GM19438 (cell line): ENCODE data around the gene CCDC121.

ENCODE experiments used
- ATAC-seq: cut with Tn5 transposase; IDR thresholded peaks from one replicate; pipeline ENCODE4 v1.9.1; 2021; ENCODE audit warnings: low read depth; ENCODE audit not compliant: unreplicated experiment

Gene CCDC121, protein sequence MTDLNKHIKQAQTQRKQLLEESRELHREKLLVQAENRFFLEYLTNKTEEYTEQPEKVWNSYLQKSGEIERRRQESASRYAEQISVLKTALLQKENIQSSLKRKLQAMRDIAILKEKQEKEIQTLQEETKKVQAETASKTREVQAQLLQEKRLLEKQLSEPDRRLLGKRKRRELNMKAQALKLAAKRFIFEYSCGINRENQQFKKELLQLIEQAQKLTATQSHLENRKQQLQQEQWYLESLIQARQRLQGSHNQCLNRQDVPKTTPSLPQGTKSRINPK

DNA sequence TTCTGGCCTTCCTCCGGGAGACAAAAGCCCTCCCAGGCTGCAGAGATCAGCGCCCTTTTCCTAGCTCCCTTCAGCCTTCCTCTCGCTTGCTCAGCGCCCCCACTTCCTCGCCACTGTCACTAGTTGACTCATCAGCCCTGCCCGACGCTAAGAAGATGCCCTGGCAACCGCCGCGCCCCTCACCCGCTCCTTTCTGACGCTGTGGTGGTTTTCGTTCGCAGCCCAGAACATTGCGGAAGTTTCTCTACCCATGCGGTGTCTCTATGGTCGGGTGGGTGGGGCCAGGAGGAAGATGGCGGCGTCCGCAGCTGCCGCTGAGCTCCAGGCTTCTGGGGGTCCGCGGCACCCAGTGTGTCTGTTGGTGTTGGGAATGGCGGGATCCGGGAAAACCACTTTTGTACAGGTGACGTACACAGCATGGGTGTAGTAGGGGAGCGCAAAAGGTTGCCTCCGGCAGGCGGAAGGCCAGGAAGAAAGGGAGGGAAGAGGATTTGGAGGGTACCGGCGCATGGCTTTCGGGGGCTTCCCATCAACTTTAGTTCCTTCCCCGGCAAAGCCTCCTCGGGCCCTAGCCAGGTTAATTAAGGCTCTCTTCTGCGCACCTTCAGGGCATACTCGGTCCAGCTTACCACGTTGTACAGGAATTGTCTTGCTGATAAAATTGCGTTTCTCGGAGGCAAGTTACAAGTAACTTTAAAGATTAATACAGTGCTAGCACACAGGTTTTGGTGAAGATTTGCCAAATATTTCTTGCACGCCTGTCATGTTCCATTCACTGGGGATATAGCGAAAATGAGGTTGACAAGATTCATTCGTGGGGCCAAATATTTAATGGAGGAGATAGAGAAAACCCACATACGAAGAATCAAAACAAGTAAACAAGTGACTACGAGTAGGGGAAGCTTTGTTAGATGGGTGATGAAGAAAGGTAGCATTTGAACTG is at the start of gene CCDC121, which contains the start of gene GPN1:
Gene CCDC121 (minus strand): TSS at position 246 of the 943 bp plus-strand sequence. CDS start 1,213 bp downstream, outside the sequence.
Gene GPN1 (plus strand): TSS at position 284 of the 943 bp plus-strand sequence. CDS start 9 bp downstream, at position 293.
- peak; percentile 99 for ATAC-seq

DNA sequence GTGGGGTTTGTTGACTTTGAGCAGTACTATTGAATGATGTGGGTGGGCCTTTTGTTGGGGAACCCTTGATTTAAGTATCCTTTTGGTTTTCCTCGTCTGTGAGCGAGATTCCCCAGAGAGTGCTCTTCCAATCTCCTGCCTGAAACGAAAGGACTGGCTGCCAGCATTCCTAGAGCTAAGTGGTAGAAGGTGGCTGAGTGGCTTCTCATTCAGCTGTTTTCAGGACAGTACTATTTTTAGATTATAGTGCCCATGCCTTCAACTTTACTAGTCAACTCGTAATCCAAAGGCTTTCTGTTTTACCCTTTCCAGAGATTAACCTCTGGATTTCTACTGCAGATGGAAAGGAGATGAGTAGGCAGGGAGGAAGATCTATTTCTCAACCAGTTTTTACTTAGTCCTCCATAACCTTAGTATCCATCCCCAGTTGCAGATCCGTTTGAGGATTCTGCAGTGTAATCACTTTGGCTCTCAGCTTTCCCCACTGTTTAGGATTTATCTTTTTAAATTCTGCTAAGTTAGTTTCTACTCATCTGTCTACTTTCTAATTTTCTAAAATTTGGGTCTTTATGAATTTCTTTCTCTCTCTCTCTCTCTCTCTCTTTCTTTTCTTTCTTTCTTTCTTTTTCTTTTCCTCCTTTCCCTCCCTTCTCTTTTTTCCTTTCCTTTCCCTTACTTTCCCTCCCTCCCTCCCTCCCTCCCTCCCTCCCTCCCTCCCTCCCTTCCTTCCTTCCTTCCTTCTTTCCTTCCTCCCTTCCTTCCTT is 44.1 kb upstream of the CCDC121 start:
- no peak for ATAC-seq

DNA sequence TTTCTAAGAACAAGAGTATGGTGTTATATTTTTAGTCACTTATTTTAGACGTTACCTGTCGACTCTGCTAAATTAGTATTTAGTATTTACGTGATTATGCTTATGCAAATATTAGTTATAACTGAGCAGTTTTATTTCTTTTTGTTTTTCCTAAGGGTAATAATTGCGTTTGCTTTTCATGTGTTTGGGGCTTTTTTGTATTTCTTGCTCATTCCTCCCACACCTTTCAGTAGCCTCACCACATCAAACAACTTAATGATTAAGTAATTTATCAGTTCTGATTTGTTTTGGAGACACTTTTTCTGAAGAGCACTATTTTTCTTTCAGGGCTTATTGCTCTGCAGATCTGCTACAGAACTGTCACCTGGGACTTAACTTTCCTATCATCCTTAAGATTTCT is 42.4 kb upstream of the CCDC121 start:
- no peak for ATAC-seq

DNA sequence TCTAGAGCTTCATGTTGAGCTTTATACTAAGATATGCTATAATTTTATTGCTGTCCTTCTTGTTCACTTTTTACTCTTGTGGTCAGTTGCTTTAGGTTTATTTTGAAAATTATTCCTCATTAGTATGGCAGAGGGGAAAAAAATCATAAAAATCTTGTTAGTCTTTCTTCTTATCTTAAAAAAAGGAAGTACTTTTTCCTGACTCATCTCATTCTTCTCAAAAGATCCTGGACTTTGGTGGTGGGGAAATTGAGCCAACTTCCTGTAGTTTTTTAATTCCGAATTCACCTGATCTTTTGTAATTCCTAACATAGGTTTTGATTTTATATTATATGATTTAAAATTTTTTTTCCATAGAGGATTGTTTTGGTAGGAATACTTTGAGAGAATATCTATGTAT is 38.6 kb upstream of the CCDC121 start:
- no peak for ATAC-seq

DNA sequence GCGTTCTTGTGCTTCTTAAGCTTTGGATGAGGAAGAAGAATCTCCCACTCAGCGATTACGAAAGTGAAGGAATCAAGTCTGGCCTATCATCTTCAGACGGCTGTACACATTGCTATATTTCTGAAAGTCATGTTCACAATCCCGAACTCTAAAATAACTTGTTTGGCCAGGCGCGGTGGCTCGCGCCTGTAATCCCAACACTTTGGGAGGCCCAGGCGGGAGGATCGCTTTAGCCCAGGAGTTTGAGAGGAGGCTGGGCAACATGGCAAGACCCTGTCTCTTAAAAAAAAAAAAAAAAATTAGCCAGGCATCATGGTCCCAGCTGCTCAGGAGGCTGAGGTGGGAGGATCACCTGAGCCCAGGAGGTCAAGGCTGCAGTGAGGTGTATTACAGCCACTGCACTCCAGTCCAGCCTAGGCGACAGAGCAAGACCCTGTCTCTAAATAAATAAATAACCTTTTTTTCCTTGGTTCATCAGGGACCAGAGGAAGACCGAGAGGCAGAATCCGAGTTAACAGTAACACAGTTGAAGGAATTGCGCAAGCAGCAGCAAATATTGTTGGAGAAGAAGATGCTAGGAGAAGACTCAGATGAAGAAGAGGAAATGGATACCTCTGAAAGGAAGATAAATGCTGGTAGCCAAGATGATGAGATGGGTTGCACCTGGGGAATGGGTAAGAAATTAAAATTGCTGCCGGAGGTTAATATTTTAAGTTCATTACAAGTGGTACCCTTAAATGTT is 36.0 kb upstream of the CCDC121 start:
- no peak for ATAC-seq

DNA sequence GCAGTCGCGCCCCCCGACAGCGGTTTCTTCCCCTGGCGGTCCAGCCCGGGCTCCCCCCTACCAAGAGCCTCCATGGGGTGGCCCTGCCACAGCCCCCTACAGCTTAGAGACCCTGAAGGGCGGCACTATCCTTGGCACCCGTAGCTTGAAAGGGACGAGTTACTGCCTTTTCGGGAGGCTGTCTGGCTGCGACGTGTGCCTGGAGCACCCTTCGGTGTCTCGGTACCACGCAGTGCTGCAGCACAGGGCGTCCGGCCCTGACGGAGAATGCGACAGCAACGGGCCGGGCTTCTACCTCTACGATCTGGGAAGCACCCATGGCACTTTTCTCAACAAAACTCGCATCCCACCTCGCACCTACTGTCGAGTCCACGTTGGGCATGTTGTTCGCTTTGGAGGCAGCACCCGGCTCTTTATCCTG is 35.4 kb upstream of the CCDC121 start:
- ATAC-seq = no peak

DNA sequence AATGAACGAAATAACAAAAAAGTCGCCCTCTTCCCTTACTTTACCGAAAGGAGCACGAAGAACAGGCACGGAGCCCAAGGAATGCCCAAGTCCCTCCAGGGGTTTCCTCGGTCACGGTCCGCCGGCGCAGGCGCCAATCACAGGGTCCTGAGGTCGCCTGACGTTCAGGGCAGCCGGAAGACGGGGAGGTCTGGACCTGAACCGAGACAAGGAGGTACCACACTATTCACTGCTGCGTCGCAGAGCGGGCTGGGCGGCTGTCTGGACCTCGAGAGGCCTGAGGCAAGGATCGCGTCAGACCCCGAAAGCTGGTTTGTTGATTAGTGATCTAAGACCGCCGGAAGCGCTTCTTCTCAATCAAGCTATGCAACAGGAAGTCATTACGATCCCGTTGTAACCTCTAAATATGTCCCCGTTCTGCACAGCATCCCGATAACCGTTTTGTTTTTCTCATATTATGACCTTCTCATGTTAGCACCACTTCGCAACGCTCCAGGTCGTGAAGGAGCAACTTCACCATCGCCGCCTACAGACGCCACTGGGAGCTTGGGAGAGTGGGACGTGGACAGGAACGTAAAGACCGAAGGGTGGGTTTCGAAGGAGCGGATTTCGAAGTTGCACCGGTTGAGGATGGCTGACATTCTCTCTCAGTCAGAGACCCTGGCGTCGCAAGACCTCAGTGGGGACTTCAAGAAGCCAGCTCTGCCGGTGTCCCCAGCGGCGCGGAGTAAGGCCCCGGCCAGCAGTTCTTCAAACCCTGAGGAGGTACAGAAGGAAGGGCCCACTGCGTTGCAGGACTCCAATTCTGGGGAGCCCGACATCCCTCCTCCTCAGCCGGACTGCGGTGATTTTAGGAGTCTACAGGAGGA is 34.7 kb upstream of the CCDC121 start, which contains the start of the genes SLC4A1AP and SUPT7L:
Gene SLC4A1AP (plus strand): TSS at position 605 of the 869 bp plus-strand sequence. CDS start 26 bp downstream, at position 631.
Gene SUPT7L (minus strand): TSS at position 330 of the 869 bp plus-strand sequence. CDS start 1,422 bp downstream, outside the sequence.
- peak; percentile 72 for ATAC-seq

DNA sequence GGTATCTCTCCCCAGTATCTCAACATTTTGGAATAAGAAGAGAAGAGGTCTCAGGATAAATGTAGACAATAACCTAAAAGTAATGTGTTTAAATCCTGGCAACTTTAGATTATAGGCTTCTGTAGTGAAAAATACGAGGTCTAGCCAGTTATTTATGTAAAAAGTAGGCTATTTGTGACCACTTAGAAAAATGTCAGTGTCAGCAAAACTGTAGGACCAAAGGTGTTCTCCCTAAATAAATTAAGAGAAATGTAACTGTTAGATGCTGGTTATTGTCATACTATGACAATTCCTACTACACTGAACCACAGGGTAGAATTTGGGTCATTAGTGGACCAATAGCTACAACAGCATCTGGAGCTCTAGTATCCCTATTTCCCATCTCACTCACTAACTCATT is 32.6 kb upstream of the CCDC121 start:
- no peak for ATAC-seq

DNA sequence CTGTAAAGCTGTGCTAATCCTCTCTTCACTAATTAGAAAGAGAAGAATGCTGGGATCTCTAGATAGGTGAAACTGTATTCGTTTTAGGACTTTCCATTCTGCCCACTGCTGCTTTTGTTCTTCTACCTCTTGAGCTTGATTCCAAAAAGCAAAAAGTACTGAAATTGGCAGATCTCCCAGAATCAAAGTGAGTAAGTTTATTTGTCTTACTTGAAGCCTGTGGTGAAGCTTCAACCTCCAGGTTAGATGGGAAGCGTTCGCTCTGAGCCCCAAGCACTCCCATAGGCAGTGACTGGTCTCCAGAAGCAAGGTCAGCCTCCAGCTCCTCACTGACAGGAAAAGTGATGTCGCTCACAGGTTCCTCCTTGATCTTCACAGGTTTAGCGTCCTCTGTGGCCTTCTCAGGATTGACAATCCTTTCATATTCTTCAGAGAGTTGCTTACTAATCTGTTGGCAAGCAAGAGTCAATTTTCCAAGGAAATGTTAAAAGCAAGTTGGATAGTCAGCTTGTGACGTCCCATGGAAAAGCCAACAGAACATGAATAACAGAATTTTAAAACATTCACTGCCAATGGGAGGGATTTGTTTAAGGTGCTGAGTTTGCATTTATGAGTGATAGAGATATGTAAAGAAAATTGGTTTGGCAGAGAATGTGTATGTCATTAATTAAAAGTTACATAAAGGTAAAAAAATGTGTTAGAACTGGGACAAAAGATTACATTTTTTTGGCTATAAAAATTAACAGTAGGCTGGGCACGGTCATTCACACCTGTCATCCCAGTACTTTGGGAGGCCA is 26.5 kb upstream of the CCDC121 start:
- no peak for ATAC-seq

DNA sequence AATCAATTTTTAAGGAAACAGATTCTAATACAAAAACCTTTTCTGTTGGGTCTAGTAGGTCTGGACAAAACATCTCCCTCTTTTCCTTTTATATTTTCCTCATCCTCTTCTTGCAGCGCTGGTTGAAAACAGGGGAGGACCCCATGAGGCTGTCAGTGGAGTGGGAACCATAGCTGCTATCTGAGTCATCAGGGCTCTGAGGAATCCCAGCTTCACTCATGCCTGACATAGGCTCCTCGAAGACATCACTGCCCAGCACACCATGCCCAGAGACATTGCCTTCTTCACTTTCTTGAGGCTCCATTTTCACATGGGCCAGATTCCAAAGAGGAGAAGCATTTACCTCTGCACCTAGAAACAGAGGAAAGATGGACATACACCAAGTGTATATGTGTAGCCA is 24.6 kb upstream of the CCDC121 start:
- no peak for ATAC-seq

DNA sequence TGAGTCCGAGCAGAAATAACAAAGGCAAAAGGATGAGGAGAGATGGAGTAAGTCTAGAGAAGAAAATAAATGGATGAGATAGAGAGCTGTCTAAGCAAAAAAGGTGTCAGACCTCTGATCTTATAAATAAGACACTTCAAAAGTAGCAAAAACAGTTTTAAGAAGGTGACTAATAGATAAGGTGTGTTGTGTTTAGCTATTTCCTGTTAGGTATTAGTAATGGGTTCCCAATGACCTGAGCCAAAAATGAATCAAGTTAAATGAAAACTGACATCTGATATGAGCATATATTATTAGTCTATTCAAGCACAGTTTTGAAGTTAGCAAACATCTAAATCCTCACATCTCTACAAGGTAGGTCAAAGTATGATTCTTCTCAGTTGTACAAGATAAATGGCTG is 24.0 kb upstream of the CCDC121 start:
- no peak for ATAC-seq

DNA sequence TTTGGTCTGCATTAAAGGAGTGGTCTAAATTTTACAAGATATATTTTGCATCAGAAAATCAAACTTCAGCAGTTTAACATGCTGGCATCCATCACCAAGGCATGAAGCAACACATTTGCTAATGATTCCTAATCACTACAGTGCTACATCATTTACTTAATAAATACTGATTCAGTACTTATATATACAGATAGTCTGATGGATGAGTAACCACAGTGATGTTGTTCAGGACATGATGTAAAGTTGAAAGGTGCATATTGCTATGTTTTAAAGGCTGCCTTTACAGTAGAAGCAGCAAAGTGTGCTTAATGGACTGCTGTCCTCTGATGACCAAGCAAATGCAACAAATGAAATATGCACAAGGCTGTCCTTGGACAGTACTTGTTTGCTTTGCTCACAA is 23.5 kb upstream of the CCDC121 start:
- ATAC-seq = no peak

DNA sequence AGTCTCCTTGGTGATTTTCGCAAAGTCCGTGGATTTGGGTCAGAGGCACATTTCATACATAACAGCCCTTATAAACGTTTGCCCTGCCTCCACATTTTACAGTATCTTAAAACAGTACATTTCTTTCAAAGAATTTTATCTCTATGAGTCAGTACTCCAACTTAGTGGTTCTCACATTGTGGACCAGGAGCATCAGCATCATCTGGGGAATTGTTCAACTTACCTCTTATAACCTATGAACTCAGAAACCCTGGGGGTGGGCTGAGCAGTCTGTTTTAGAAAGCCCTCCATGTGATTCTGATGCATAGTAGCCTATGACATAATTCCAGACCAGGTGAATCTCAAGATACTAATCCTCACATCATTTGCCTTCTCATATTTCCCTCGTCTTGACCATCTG is 22.2 kb upstream of the CCDC121 start:
- ATAC-seq = no peak

DNA sequence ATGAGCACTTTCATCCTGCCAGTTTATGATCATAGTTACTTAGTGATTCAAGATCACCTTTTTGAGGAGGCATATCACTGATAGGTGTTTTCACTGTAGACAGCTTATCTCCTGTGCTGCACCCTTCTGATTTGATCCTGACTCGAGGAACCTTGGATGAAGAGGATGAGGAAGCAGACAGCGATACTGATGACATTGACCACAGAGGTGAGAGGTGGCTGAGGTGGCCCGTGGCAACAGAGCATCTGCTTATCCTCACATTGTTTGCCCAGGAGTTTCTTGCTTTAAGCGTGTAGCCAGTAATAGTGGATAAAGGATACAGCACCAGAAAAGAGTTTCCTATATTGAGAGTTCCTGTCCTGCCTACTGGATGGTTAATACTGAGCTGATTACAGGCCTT is 18.9 kb upstream of the CCDC121 start:
- no peak for ATAC-seq

DNA sequence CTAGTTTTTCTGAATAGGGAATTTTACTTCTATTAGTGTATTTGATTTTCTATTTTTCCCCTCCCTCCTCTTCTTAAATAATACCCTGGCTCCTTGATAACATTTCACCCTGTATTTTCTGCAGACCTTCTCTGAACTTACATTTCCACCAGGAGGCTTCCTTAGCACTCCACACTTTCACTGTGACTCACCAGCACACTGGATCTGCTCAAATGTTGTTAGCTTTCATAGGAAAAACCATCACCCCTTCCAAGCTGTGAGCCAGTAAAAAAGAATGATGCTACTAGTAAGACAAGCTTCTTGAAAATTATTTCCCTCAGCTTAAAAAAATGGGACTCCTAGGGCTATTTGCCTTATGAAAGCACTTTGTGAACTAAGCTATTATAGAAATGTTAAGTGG is 18.5 kb upstream of the CCDC121 start:
- no peak for ATAC-seq

DNA sequence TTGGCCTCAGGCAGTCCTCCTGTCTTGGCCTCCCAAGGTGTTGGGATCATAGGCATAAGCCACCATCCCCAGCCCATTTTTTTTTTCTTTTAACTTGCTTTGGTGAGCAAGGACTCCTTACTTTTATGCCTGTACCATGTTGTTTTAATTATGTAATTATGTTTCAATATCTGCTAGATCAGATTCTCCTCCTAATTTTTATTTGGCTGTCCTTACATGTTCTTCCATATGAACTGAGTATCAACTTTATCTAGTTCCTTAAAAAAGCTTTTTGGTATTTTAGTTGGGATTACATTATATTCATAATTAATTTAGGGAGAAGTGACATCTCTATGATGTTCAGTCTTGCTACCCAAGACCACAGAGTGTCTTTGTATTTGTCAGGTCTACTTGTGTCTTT is 16.4 kb upstream of the CCDC121 start:
- ATAC-seq = no peak

DNA sequence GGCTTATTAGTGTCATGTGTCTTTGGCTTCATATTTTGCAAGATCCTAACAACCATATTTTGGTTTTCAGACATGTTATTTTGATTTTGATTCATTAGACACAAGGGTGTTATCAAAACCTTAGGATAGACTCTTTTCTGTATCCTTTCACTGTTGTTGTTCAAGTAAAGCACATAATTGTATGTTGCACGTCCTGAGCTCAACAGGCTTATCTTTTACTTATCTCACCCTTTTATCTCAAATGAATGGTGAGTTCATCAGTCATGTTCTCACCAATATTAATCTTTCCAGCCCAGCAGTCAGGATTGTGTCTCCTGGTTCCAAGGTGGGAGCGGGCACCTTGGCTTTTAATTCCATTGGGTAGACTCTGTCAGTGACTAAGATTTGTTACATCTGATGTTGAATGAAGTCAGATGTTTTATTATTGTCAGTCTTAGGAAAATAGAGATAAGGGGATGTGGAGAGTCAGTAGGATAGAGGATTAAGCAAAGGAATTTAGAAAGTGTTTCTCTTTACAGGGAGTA is 12.0 kb upstream of the CCDC121 start:
- no peak for ATAC-seq

DNA sequence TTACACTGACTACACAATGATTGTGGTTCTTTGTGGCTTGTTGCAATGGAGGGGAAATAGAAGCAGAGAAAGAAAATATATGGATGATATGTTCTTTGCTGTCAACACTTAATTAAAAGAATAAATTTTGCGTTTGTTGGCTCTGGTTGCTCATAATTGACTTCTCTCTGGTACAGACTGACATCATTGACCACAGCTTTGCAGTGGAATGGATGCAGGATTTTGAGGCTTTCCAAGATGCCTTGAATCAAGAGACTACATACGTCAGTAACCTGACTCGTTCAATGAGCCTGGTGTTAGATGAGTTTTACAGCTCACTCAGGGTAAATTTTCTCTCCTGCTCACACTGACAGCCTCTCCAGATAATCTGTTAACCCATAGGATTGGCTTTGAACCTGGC is 9.9 kb upstream of the CCDC121 start:
- ATAC-seq = no peak
